ENCODE data around the gene ADH4. TPM values are rescaled to one million over a fixed set of nuclear protein-coding genes. Genes with fewer than 3 reads are reported as not detected.

ADH4 gene
- total and polyA plus RNA-seq, 2 of the 4 experiments (the other 2 are of a cell fraction), result not detected

- Histone ChIP-seq H2AK5ac (ENCODE audit: low read depth, low read length) (no peak overlapping the region), H4K91ac (ENCODE audit: insufficient read depth, low read depth, low read length) (no peak overlapping the region), H2BK5ac (ENCODE audit: low read depth, low read length, poor library complexity, severe bottlenecking) (no peak overlapping the region), H4K20me1 (ENCODE audit: insufficient read depth, low read length) (no peaks in the 10 kb centered on the region), H4K5ac (ENCODE audit: low read depth, low read length) (no peak overlapping the region), H2BK120ac (ENCODE audit: low read depth, low read length) (no peak overlapping the region), H2AFZ (replicated peaks; ENCODE audit: low read length, poor library complexity) (no peak overlapping the region), H3K27me3 (ENCODE audit: control insufficient read depth, insufficient read depth, low read length) (no peaks in the 10 kb centered on the region), H2AK9ac (replicated peaks; ENCODE audit: low read depth, low read length, poor library complexity) (no peak overlapping the region), H3K9me3 (ENCODE audit: control insufficient read depth, insufficient read depth, low read length) (no peaks in the 10 kb centered on the region), H4K8ac (ENCODE audit: low read depth in 2 of 2, low read length in 2 of 2) (no peak overlapping the region), H2BK20ac (ENCODE audit: low read depth, low read length) (no peak overlapping the region), H3K27ac (ENCODE audit: insufficient read depth, low read length) (no peak overlapping the region), H3K4me2 (ENCODE audit: low read depth, low read length) (no peak overlapping the region), H3K4me3 (ENCODE audit: insufficient read depth, low read depth, low read length) (no peak overlapping the region), H3K9me1 (ENCODE audit: insufficient read depth, low read length) (peaks cover 3% of the 10 kb centered on the region; the same call in 1 of the 2 replicates), H3K4ac (ENCODE audit: low read depth, low read length) (no peak overlapping the region), H3K36me3 (ENCODE audit: control insufficient read depth, insufficient read depth, low read length) (no peaks in the 10 kb centered on the region), H3K23ac (ENCODE audit: low read depth, low read length) (no peak overlapping the region), H3K18ac (ENCODE audit: low read depth, low read length) (no peak overlapping the region), H3K14ac (replicated peaks; ENCODE audit: low read depth, low read length) (no peak overlapping the region), H3K56ac (ENCODE audit: extremely low read depth, insufficient read depth, low read length) (no peak overlapping the region), H3K79me1 (ENCODE audit: low read depth in 1 of 2, low read length in 2 of 2) (no peaks in the 10 kb centered on the region), H3K9ac (ENCODE audit: low read depth, low read length) (no peak overlapping the region), H2BK15ac (ENCODE audit: low read depth, low read length) (no peak overlapping the region), H3K4me1 (ENCODE audit: control insufficient read depth, insufficient read depth, low read length) (no peaks in the 10 kb centered on the region)
- POLR2A ChIA-PET (ENCODE audit: unreplicated experiment), result no interaction called here
- no TSS peak for BruUV-seq (replicated peaks)
- dilution Hi-C loops (cut with HindIII; ENCODE audit: low sequenced_read_pairs, unreplicated experiment) (no loop called here), in situ Hi-C loops (cut with MboI; ENCODE audit: low sequenced_read_pairs) (no loop called here), intact Hi-C loops (cut with micrococcal nuclease) (no loop called here)
- DNase-seq (no peak), ATAC-seq (ENCODE audit: low read depth) (no peak)
- CTCF ChIA-PET, result no interaction called here
- TF ChIP-seq CHD1 (IDR thresholded peaks at IDR 0.05; ENCODE audit: low read depth, low read length) (no peak), MAZ (IDR thresholded peaks at IDR 0.05; ENCODE audit: borderline replicate concordance, low read depth, low read length) (no peak), ELK1 (IDR thresholded peaks at IDR 0.05; ENCODE audit: borderline replicate concordance, low read depth, low read length) (no peak), RAD21 (IDR thresholded peaks at IDR 0.05; ENCODE audit: low read length) (no peak), BHLHE40 (IDR thresholded peaks at IDR 0.05; ENCODE audit: low read depth, low read length) (no peak), CTCF (conservative IDR thresholded peaks at IDR 0.05; ENCODE audit: low read depth, low read length) (no peak), CEBPB (IDR thresholded peaks at IDR 0.05; ENCODE audit: low read depth, low read length) (no peak), MXI1 (IDR thresholded peaks at IDR 0.05; ENCODE audit: borderline replicate concordance, low read depth, low read length) (no peak), USF2 (IDR thresholded peaks at IDR 0.05; ENCODE audit: low read depth, low read length) (no peak), FOS (IDR thresholded peaks at IDR 0.05; ENCODE audit: low read depth, low read length) (no peak)
- no CpG with 5 or more reads among the region's 1 CpG for WGBS, 2 experiments (ENCODE audit: extremely low coverage in 2 of 2, insufficient read length in 1 of 2)
Observed at GRCh38 chr4:99165978-99166377, 21.9 kb upstream of the ADH4 start.

Measured in IMR-90 (cell line).